ENCODE data around the gene EIPR1. TPM values are rescaled to one million over a fixed set of nuclear protein-coding genes. Genes with fewer than 3 reads are reported as not detected.

The EIPR1 gene
- total RNA-seq, 1 experiment from 2014 or later, result 27.8 TPM

DNA sequence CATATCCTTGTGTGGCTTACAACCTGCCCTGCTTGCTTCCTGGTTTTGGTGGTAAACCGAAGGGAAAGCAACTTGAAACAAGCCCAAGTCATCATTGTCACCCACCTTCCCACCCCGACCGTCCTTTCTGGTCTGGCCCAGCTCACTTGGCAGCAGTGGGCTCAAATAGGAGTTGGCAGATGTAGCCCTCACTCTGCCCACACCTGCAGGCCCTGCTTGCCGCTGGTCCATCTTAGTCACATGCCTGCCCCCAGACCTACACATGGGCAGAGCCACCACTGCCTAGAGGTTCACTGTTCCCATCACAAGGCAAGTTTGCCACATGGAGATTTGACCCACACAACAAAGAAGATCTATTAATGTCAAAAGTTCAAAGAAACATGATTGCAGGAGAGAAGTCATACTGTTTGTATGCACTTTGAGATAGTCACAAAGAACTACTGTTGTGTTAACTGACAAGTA lies 9.3 kb downstream of the EIPR1 start:
- H3K27me3 ChIP-seq (ENCODE audit: insufficient read depth, low read length), result no peaks in the 10 kb centered on the region
- H3K79me1 ChIP-seq (ENCODE audit: insufficient read depth, low read depth, low read length, poor library complexity, severe bottlenecking), result no peaks in the 10 kb centered on the region
- no peak overlapping the region for H2AK5ac ChIP-seq (ENCODE audit: insufficient read length, low read length)
- Mint-ChIP-seq H3K36me3 (ENCODE audit: insufficient read depth in 1 of 3, low read depth in 3 of 3) (peaks cover 13 to 23% (median 20%) of the 10 kb centered on the region in 3 experiments), H3K4me1 (peaks cover 4 to 5% of the 10 kb centered on the region in 2 experiments; a peak in 3 of 4 replicates), H3K9me3 (peaks cover 19 to 22% of the 10 kb centered on the region in 2 experiments), H3K27me3 (ENCODE audit: low read depth) (no peaks in the 10 kb centered on the region), H3K4me3 (no peak overlapping the region), H3K27ac (0 out of 7 replicates have a peak overlapping the region, but pooled peaks of 1 of the 3 experiments have one; percentile 64)
- WGBS (ENCODE audit: extremely low coverage, insufficient read length, low lambda C conversion rate), result no CpG with 5 or more reads among the region's 4 CpGs
- H2AFZ ChIP-seq (ENCODE audit: low read length), result no peak overlapping the region
- no peak overlapping the region for H3K4me2 ChIP-seq (ENCODE audit: insufficient read depth, insufficient read length, low read length)
- no peak overlapping the region for H2BK20ac ChIP-seq (ENCODE audit: low read depth, low read length, poor library complexity, severe bottlenecking)
- no peak overlapping the region for H4K8ac ChIP-seq (replicated peaks; ENCODE audit: insufficient read length, low read depth, low read length)
- no peak overlapping the region for H2BK120ac ChIP-seq (ENCODE audit: low read depth, low read length, poor library complexity, severe bottlenecking)
- H3K14ac ChIP-seq (ENCODE audit: insufficient read depth, low read length), result no peak overlapping the region
- H4K5ac ChIP-seq (ENCODE audit: insufficient read length, low read depth, low read length), result no peak overlapping the region
- no peaks in the 10 kb centered on the region for H3K4me1 ChIP-seq (ENCODE audit: insufficient read depth, low read length)
- TF ChIP-seq, protein P1, sequence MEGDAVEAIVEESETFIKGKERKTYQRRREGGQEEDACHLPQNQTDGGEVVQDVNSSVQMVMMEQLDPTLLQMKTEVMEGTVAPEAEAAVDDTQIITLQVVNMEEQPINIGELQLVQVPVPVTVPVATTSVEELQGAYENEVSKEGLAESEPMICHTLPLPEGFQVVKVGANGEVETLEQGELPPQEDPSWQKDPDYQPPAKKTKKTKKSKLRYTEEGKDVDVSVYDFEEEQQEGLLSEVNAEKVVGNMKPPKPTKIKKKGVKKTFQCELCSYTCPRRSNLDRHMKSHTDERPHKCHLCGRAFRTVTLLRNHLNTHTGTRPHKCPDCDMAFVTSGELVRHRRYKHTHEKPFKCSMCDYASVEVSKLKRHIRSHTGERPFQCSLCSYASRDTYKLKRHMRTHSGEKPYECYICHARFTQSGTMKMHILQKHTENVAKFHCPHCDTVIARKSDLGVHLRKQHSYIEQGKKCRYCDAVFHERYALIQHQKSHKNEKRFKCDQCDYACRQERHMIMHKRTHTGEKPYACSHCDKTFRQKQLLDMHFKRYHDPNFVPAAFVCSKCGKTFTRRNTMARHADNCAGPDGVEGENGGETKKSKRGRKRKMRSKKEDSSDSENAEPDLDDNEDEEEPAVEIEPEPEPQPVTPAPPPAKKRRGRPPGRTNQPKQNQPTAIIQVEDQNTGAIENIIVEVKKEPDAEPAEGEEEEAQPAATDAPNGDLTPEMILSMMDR (conservative IDR thresholded peaks at IDR 0.05), result no peak
- H3K9ac ChIP-seq (ENCODE audit: extremely low read depth, insufficient read length, low read length), result no peak overlapping the region
- no peaks in the 10 kb centered on the region for H3K9me3 ChIP-seq (ENCODE audit: control insufficient read depth, low read depth, low read length)
- no peak overlapping the region for H2BK12ac ChIP-seq (ENCODE audit: insufficient read length, low read depth, low read length)
- no peak overlapping the region for H4K91ac ChIP-seq (ENCODE audit: insufficient read length, low read depth, low read length)
- H3K4ac ChIP-seq (ENCODE audit: low read depth, low read length), result no peak overlapping the region
- no peak overlapping the region for H3K18ac ChIP-seq (ENCODE audit: insufficient read length, low read depth, low read length)
- no peak overlapping the region for H3K23ac ChIP-seq (ENCODE audit: insufficient read length, low read depth, low read length)
- no peaks in the 10 kb centered on the region for H4K20me1 ChIP-seq (ENCODE audit: control insufficient read depth, insufficient read depth, insufficient read length)
- H2BK5ac ChIP-seq (ENCODE audit: insufficient read length, low read length), result no peak overlapping the region
- H2BK15ac ChIP-seq (ENCODE audit: low read depth, low read length), result no peak overlapping the region
- no peak overlapping the region for H3T11ph ChIP-seq (ENCODE audit: low read length)
- H3K27ac ChIP-seq (ENCODE audit: insufficient read length, low read depth, low read length), result no peak overlapping the region
- H3K56ac ChIP-seq (ENCODE audit: insufficient read length, low read depth, low read length), result no peak overlapping the region
- H3K79me2 ChIP-seq (ENCODE audit: insufficient read depth, low read length), result peaks cover 2% of the 10 kb centered on the region; the same call in 1 of the 2 replicates
- no peak for DNase-seq
- H3K23me2 ChIP-seq (ENCODE audit: insufficient read length, low read depth, low read length, poor library complexity, severe bottlenecking), result no peaks in the 10 kb centered on the region
